PC-9 (cell line): ENCODE results near the gene KRTAP10-6. TPM values are rescaled to one million over a fixed set of nuclear protein-coding genes. Genes with fewer than 3 reads are reported as not detected.
"Not testable (repeated sequence)": the region's sequence is repeated elsewhere in the genome, so short reads cannot be mapped to it uniquely, and the experiment has no call there.

Experiments
- Bru-seq: library from RNA; stranded (reverse); fragments of 400-500 nt; gene quantifications from one replicate; lab custom pipeline; 2021; lab: Mats Ljungman, UMichigan
- BruChase-seq, 2 experiments: library from RNA; stranded (reverse); fragments of 400-500 nt; gene quantifications; one replicate each; lab custom pipeline; 2021; lab: Mats Ljungman, UMichigan
- BruUV-seq: library from RNA; stranded (reverse); fragments of 400-500 nt; replicated peaks from 2 replicates; lab custom pipeline; 2021; lab: Mats Ljungman, UMichigan
- CTCF ChIA-PET: fragments of 300-600 bp; sonication (Branson Sonifier 250); formaldehyde crosslinking; loops from one replicate; lab custom pipeline; 2022; ENCODE audit warnings: antibody characterized with exemption; lab: Charles Lee
- POLR2A ChIA-PET: fragments of 300-600 bp; sonication (Branson Sonifier 250); formaldehyde crosslinking; loops from one replicate; lab custom pipeline; 2022; ENCODE audit warnings: antibody characterized with exemption; ENCODE audit not compliant: unreplicated experiment; lab: Charles Lee
- DNase-seq, 2 experiments: peaks; one replicate each; pipeline versions ENCODE4 v3.0.0 to v3.0.0-alpha.2; 2015 to 2022; ENCODE audit warnings: mixed read lengths in 1 of 2
- H2AFZ ChIP-seq: fragments of 200-600 bp; sonication (generic); 2 replicates; pipeline ENCODE4 v1.8.1; 2017; ENCODE audit warnings: antibody characterized with exemption
- H3F3A ChIP-seq: fragments of 200-600 bp; sonication (generic); 2 replicates; pipeline ENCODE4 v1.8.1; 2017; ENCODE audit warnings: antibody characterized with exemption, mild to moderate bottlenecking, low read depth; ENCODE audit not compliant: insufficient read depth
- H3K27ac ChIP-seq: fragments of 200-600 bp; sonication (generic); 2 replicates; pipeline ENCODE4 v1.6.1; 2016; ENCODE audit warnings: mixed run types
- H3K27me3 ChIP-seq: fragments of 200-600 bp; sonication (generic); 2 replicates; pipeline ENCODE4 v1.6.1; 2016; ENCODE audit warnings: low read depth, mixed run types; ENCODE audit not compliant: insufficient read depth
- H3K36me3 ChIP-seq: fragments of 200-600 bp; sonication (generic); 2 replicates; pipeline ENCODE4 v1.6.1; 2016; ENCODE audit warnings: low read depth, mixed run types
- H3K4me1 ChIP-seq: fragments of 200-600 bp; sonication (generic); replicated peaks from 2 replicates; pipeline ENCODE4 v1.6.1; 2016; ENCODE audit warnings: mixed run types; ENCODE audit not compliant: insufficient read depth
- H3K4me2 ChIP-seq: fragments of 200-600 bp; sonication (generic); 2 replicates; pipeline ENCODE4 v1.6.1; 2017; ENCODE audit warnings: mixed run types
- H3K4me3 ChIP-seq: fragments of 200-600 bp; sonication (generic); 2 replicates; pipeline ENCODE4 v1.6.1; 2016; ENCODE audit warnings: mixed run types
- H3K79me2 ChIP-seq: fragments of 200-600 bp; sonication (generic); 2 replicates; pipeline ENCODE4 v1.6.1; 2017; ENCODE audit warnings: low read depth, mixed run types
- H3K9me2 ChIP-seq: fragments of 200-600 bp; sonication (generic); 2 replicates; pipeline ENCODE4 v1.8.1; 2017; ENCODE audit warnings: mild to moderate bottlenecking; ENCODE audit not compliant: insufficient read depth
- H3K9me3 ChIP-seq: fragments of 200-600 bp; sonication (generic); 2 replicates; pipeline ENCODE4 v1.8.1; 2016; ENCODE audit warnings: low read depth; ENCODE audit not compliant: insufficient read depth
- H4K20me1 ChIP-seq: fragments of 200-600 bp; sonication (generic); 2 replicates; pipeline ENCODE4 v1.8.1; 2017; ENCODE audit not compliant: insufficient read depth
- CTCF ChIP-seq: fragments of 200-600 bp; sonication (generic); conservative IDR thresholded peaks from 2 replicates; pipeline ENCODE4 v1.6.1; 2017; ENCODE audit warnings: mixed run types, antibody characterized with exemption, mild to moderate bottlenecking, moderate library complexity
- EZH2 ChIP-seq: fragments of 200-600 bp; sonication (generic); IDR thresholded peaks from 2 replicates; pipeline ENCODE4 v1.8.0; 2017; ENCODE audit warnings: antibody characterized with exemption, low read depth
- intact Hi-C: fragments of 100-400 bp; cut with micrococcal nuclease; formaldehyde crosslinking; loops from one replicate; pipeline ENCODE4 v1.10.0; 2022; ENCODE audit not compliant: unreplicated experiment
- long read RNA-seq: library from polyadenylated mRNA; stranded (forward); transcript quantifications from one replicate; pipeline ENCODE4 v2.0.0, GENCODE V29; 2022
- total RNA-seq: library from RNA; stranded (reverse); gene quantifications from 2 replicates; pipeline ENCODE4 v1.2.3, GENCODE V29; 2021

KRTAP10-6 gene
- total RNA-seq (not detected in 2 replicates), Bru-seq, nascent RNA (not detected), BruChase-seq, experiment 1, labeled RNA remaining after a 2-hour chase (not detected), BruChase-seq, experiment 2, labeled RNA remaining after a 6-hour chase (not detected)
- long read RNA-seq = 0 reads

GRCh38 chr21:44592446-44593311, at the start of gene KRTAP10-6:
KRTAP10-6 (minus strand) TSS chr21:44592505; CDS start chr21:44592484, 21 bp downstream.
- BruUV-seq = no TSS peak
- Histone ChIP-seq H3F3A (no peaks in the 10 kb centered on the region), H3K36me3 (no peaks in the 10 kb centered on the region), H3K4me1 (no peaks in the 10 kb centered on the region), H3K79me2 (no peaks in the 10 kb centered on the region), H4K20me1 (no peaks in the 10 kb centered on the region), H3K9me2 (no peaks in the 10 kb centered on the region), H3K27ac (no peak within 1 kb of the TSS), H3K9me3 (no peaks in the 10 kb centered on the region), H3K4me2 (no peak within 1 kb of the TSS), H2AFZ (no peak within 1 kb of the TSS), H3K4me3 (no peak within 1 kb of the TSS), H3K27me3 (peaks cover 53% of the 10 kb centered on the region)
- intact Hi-C loops = no loop called here
- no peak for TF ChIP-seq EZH2
- no peak for TF ChIP-seq CTCF
- no peak for DNase-seq
- ChIA-PET POLR2A (no interaction called here), CTCF (no interaction called here)

- TF ChIP-seq EZH2 (no peak), CTCF (no peak)
- Histone ChIP-seq H3K9me2 (no peaks in the 10 kb centered on the region), H3K4me3 (no peak overlapping the region), H3K36me3 (no peaks in the 10 kb centered on the region), H4K20me1 (no peaks in the 10 kb centered on the region), H3K4me1 (no peaks in the 10 kb centered on the region), H3K27me3 (peaks cover 33% of the 10 kb centered on the region), H2AFZ (no peak overlapping the region), H3K4me2 (no peak overlapping the region), H3F3A (no peaks in the 10 kb centered on the region), H3K9me3 (no peaks in the 10 kb centered on the region), H3K79me2 (no peaks in the 10 kb centered on the region), H3K27ac (no peak overlapping the region)
- intact Hi-C loops = no loop called here
- no TSS peak for BruUV-seq
- ChIA-PET CTCF (no interaction called here), POLR2A (no interaction called here)
- no peak for DNase-seq
These were observed 48.5 kb upstream of the KRTAP10-6 start for GRCh38 chr21:44640761-44641160.

- Histone ChIP-seq H3K4me2 (no peak overlapping the region), H3K4me3 (no peak overlapping the region), H3K27ac (no peak overlapping the region), H3K27me3 (peaks cover 40% of the 10 kb centered on the region), H3K79me2 (no peaks in the 10 kb centered on the region), H3F3A (no peaks in the 10 kb centered on the region), H3K4me1 (no peaks in the 10 kb centered on the region), H3K9me2 (no peaks in the 10 kb centered on the region), H3K36me3 (no peaks in the 10 kb centered on the region), H2AFZ (no peak overlapping the region), H3K9me3 (no peaks in the 10 kb centered on the region), H4K20me1 (no peaks in the 10 kb centered on the region)
- no TSS peak for BruUV-seq
- intact Hi-C loops = no loop called here
- CTCF ChIA-PET = no interaction called here
- POLR2A ChIA-PET = no interaction called here
- no peak for TF ChIP-seq EZH2
- no peak for TF ChIP-seq CTCF
- no peak for DNase-seq
These were observed 47.0 kb upstream of the KRTAP10-6 start for GRCh38 chr21:44639331-44639655.

GRCh38 chr21:44638506-44639330, 46.4 kb upstream of the KRTAP10-6 start:
- H3K9me3 ChIP-seq, H4K20me1 ChIP-seq, H3K4me1 ChIP-seq, POLR2A ChIA-PET, H2AFZ ChIP-seq, CTCF ChIA-PET, H3F3A ChIP-seq, DNase-seq, intact Hi-C loops, H3K4me2 ChIP-seq, H3K36me3 ChIP-seq, H3K79me2 ChIP-seq, H3K9me2 ChIP-seq, H3K4me3 ChIP-seq, H3K27ac ChIP-seq, BruUV-seq: not testable (repeated sequence)
- H3K27me3 ChIP-seq = peaks cover 44% of the 10 kb centered on the region
